Measurements from ENCODE around the gene RHOH. TPM values are rescaled to one million over a fixed set of nuclear protein-coding genes. Genes with fewer than 3 reads are reported as not detected.
"Not testable (repeated sequence)": the region's sequence is repeated elsewhere in the genome, so short reads cannot be mapped to it uniquely, and the experiment has no call there.

Gene RHOH, protein sequence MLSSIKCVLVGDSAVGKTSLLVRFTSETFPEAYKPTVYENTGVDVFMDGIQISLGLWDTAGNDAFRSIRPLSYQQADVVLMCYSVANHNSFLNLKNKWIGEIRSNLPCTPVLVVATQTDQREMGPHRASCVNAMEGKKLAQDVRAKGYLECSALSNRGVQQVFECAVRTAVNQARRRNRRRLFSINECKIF
- polyA plus RNA-seq (ENCODE audit: insufficient read depth in 1 of 5, insufficient read length in 5 of 5, low replicate concordance in 1 of 5) = 1 to 10 TPM in 1 of 5 donors, under 1 TPM in 4; 0.58 to 1.2 (median 0.92) TPM
- long read RNA-seq, donor 1, full-length matches to known transcripts = 1 of 1 reads
- long read RNA-seq, donor 1, partial matches to known transcripts = 0 of 1 reads
- long read RNA-seq, donor 1, other reads (novel, unspliced or antisense) = 0 of 1 reads
- long read RNA-seq, donor 2 = 0 reads
- long read RNA-seq, donor 3 = 0 reads
- long read RNA-seq, donor 4 = 0 reads
- long read RNA-seq, donor 5 = 0 reads
- long read RNA-seq, donor 6 = 0 reads
- long read RNA-seq, donor 7 = 0 reads
- long read RNA-seq, donor 8 = 0 reads

DNA sequence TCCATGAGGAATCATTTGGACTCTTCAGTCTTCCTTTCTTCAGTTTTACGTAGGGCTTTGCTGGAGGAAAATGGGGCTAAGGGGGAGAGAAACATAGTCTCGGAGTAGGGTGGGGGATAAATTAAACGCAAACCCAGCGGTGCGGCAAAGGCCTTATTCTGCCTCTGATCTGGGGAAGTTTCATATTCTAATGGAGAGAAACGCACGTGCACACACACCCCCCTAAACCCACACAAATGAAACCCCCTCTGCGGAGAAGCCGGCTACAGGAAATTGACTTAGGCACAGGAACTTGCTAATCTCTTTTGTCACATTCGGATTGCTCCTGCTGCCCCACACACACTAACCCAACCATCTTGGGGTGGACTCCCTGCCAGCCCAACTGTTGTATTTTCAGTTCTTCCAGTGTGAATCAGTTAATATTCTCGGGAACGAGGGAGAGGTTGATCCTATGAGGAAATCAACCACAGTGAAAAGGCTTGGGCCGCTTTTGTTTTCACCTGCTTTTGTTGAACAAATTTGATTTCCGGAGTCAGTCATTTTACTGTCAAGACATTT lies at the start of gene RHOH:
Gene RHOH, plus strand, starts transcription at position 308 of the 558 bp plus-strand sequence. CDS start 46,356 bp downstream, outside the sequence.
- DNase-seq = no peak

DNA sequence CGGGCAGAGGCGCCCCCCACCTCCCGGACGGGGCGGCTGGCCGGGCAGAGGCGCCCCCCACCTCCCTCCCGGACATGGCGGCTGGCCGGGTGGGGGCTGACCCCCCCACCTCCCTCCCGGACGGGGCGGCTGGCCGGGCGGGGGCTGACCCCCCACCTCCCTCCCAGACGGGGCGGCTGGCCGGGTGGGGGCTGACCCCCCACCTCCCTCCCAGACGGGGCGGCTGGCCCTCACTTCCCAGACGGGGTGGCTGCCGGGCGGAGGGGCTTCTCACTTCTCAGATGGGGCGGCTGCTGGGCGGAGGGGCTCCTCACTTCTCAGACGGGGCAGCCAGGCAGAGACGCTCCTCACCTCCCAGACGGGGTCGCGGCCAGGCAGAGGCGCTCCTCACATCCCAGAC lies 49.3 kb upstream of the RHOH start:
- DNase-seq = not testable (repeated sequence)

DNA sequence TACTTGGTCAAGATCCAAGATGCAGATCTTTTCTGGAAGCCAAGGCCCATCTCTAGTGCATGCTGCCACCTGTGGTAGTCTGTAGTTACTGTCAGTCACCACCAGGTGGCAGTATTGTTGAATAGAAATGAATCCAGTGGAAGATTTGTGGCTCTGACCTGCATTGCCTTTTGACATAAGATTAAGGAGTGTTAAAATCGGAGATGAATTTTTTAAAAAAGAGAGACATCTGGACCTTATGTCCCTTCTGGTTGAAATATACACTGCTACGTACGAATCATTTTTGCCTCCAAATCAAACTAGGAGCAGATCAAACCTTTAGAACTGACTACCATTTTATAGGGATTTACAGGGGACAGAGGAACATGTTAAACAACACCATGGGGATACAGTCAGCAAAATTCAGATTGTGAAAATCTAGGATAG lies 46.9 kb upstream of the RHOH start:
- peak in 1 of 2 donors; percentile 22 for DNase-seq

DNA sequence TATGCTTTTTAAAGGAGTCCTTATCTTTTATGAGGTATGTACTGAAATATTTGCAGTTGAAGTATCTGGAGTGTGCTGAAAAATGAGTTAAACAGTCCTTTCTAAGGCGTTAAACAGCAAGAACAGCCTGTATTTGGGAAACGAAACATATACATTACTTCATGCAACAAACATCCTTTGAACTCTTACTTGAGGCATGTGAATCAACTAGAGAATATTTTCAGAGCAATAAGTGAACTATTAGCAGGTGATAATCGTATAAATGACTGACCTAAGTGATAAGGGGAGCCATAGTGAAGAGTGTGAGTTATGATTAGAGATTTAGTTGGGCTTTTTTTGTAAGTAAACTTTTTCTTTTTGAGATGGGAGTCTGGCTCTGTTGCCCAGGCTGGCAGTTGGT lies 45.9 kb upstream of the RHOH start:
- DNase-seq = no peak

DNA sequence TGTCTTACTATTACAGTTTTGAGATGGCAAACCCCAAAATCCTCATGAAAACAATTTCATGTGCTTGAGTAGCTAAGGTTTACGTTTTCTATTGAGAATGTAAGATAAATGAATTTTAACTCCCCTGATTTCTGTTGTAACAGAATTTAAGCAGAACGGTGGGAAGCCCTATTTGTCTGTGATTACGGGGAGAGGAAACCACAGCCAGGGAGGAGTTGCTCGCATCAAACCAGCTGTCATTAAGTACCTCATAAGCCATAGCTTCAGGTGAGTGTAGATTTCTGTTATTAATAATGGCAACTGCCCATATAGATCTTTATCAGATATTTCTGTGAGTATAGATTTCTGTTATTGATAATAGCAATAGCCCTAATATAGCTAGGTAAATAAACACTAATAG lies 44.2 kb upstream of the RHOH start:
- no peak for DNase-seq

DNA sequence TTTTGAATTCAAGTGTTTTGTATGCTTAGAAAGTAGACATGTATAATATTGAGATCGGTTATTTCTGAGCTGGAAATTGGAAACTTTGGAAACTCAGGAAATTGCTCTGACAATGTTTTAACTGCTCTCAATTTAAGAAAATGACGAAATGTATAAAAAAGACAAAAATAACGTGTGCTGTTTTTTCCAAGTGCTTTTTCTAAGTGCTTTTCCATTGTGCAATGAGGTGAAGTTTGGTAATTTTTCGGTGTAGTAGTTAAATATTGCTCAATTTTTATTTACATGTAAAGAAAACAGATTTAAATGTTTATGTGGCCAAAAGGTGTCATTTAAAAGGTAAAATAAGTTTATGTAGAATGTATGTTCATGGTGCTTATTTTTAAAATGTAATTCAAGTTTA lies 39.4 kb upstream of the RHOH start:
- no peak for DNase-seq

- DNase-seq = no peak
Measured at GRCh38 chr4:40160258-40160657, 36.6 kb upstream of the RHOH start.

- DNase-seq = no peak
Measured at GRCh38 chr4:40164459-40164858, 32.4 kb upstream of the RHOH start.

DNA sequence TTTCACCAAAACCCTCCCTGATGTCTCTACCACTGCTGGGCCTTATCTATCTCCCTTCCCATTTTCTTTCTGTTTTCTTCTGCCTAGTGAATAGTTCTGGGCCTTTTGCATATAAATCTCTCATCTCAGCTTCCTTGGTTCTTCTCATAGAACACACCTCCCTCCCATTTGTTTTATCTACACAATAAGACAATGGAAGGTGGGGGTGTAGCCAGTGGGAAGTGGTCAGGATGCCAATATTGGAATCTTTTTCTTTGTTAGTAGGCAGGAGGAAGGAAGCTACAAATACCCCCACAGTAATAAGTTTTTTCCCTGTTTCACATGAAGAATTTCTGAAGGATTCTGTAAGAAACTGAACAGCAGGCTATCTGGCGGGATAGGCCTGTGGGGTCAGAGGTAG lies 30.9 kb upstream of the RHOH start:
- DNase-seq = no peak

- DNase-seq = no peak
Measured at GRCh38 chr4:40168070-40168469, 28.8 kb upstream of the RHOH start.

- no peak for DNase-seq
Measured at GRCh38 chr4:40170588-40170987, 26.2 kb upstream of the RHOH start.

GRCh38 chr4:40173470-40173875 lies 23.4 kb upstream of the RHOH start:
- no peak for DNase-seq

GRCh38 chr4:40176602-40177001 lies 20.2 kb upstream of the RHOH start:
- DNase-seq = no peak

GRCh38 chr4:40177591-40177990 lies 19.2 kb upstream of the RHOH start:
- no peak for DNase-seq

DNA sequence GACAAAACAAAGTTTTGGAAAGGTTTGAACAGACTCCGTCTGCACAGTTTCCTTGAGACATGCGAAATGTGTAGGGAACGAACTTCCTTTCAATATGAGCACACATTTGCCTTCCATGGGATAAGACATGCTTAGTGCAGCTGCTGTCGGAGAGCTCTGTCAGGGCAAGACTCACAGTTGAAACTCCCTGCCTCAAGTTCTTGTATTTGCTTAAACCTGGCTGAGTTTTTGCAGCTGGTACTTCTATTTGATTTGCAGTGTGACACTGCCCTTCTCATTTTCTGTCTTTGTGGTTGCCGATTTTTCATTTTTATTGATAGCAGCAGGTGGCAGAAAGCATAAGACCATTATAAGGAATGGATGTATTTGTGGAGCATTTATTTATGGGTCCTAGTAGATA lies 18.2 kb upstream of the RHOH start:
- DNase-seq = no peak

DNA sequence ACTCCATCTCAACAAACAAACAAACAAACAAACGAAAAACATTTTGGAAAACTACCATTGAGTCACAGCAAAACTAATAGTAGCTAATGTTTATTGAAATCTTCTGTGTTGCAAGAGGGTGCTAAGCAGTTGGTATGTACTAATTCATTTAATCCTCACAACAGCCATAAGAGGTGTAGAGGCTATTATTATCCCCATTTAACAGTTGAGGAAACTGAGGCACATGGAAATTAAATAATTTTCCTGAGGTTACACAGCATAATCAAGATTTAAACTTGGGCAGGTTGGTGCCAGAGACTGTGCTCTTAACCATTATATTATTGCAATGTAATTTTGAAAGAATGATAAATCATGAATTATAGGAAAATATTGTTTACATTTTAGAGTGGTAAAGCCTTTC lies 17.5 kb upstream of the RHOH start:
- no peak for DNase-seq

- no peak for DNase-seq
Measured at GRCh38 chr4:40180356-40180755, 16.5 kb upstream of the RHOH start.

DNA sequence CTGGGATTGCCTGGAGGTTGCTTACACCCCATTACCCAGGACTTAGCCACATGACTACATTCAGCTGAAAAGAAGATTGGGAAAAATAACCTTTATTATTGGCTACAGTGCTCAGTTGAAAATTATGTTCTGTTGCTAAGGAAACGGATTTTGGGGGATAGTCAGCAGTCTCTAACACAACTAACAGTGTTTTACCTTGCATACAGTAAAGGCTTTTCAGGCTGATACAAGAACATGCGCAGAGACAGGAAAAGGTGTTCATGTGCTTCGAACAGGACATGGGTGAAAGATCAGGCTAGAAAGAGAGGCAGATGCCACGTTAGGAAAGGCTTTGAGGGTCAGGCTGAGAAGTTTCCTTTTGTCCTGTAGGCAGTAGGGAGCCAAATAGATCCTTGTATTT lies 14.8 kb upstream of the RHOH start:
- no peak for DNase-seq

DNA sequence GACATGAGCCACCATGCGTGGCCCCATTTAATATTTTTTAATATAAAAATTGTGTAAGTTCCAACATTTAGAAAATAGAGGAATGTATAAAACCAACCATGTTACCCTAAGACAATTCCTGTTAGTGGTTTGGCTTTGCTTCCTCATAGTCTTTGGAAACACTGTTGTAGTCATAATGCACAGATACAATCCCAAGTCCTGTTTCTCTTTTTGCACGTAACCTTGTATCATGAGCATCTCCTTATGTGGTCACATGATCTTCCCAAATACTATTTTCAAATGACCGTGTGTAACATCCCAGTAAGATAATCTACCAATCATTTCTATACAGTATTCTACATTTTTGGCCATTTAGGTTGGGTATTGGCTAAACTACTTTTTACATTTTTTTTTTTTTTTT lies 13.9 kb upstream of the RHOH start:
- no peak for DNase-seq

- no peak for DNase-seq
Measured at GRCh38 chr4:40183615-40184411, 13.0 kb upstream of the RHOH start.

DNA sequence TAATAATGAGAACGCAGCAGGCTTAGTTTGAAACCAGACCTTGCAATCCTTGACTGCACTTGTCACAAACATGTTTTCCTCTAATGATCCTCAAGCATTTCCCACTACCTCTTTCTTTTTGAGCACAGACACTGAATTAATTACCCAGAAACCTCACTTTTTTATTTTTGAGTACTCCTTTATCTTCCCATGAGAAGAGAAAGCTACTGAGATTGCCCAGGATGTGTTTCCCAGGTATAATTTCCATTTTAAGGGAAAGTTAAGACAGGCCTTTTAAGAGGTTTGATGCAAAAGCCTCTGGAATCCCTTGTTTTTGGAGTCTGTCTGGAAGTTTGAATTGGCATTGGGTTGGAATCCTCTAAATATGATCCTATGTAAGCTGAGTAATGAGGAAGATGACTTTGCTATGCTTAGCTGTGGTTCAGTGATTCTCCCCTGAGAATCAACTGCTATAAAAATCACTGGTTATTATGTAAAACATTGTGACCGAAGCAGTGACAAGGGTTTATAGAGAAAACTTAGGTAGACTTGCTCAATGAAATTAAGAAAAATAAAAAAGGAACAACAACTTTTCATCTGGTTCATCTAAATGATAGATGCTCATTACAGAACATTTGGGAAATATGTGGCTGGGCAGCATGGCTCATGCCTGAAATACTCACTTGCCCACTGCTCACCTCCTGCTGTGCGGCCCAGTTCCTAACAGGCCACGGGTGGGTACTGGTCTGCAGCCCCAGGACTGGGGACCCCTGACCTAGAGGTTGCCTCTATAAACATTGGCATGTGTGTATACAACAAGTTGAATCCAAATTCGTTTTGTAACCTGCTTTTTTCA lies 10.8 kb upstream of the RHOH start:
- DNase-seq = no peak

DNA sequence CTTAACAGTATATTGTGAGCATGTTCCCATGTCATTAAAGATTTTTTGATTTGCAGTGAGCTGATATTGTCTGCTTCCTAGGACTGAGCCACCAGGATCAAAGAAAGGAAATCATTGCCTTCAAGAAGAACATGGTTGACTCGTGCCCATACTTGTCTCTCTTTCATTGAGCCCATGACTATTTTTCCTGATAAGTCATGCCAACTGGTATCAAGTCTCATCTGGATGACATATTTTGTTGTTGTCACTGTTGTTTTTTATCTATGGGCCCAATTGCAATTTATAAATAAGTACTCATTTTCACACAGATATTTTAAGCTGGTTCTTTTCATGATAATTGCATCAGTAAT lies 10.2 kb upstream of the RHOH start:
- DNase-seq = no peak
